Neural crest cell (in vitro differentiated cells): Measurements from ENCODE around the gene TBX15. TPM values are rescaled to one million over a fixed set of nuclear protein-coding genes. Genes with fewer than 3 reads are reported as not detected.

Source experiments
- DNase-seq: peaks from one replicate; pipeline ENCODE4 v3.0.0; 2021; ENCODE audit warnings: low read depth, mixed read lengths, low spot score
- H3K27ac Mint-ChIP-seq: one replicate; pipeline ENCODE4 v1.8.0; 2021; ENCODE audit warnings: mild to moderate bottlenecking, mixed read lengths; ENCODE audit not compliant: unreplicated experiment
- H3K27me3 Mint-ChIP-seq: 2 replicates; pipeline ENCODE4 v1.8.0; 2021; ENCODE audit warnings: low read depth, mild to moderate bottlenecking, mixed read lengths
- H3K36me3 Mint-ChIP-seq: 2 replicates; pipeline ENCODE4 v1.8.0; 2021; ENCODE audit warnings: low read depth, mild to moderate bottlenecking, mixed read lengths
- H3K4me1 Mint-ChIP-seq: 2 replicates; pipeline ENCODE4 v1.8.0; 2021; ENCODE audit warnings: mixed read lengths
- H3K4me3 Mint-ChIP-seq: one replicate; pipeline ENCODE4 v1.8.0; 2021; ENCODE audit warnings: mild to moderate bottlenecking, mixed read lengths
- H3K9me3 Mint-ChIP-seq: 2 replicates; pipeline ENCODE4 v1.8.0; 2021; ENCODE audit warnings: mixed read lengths
- total RNA-seq: library from RNA; stranded (reverse); gene quantifications from 2 replicates; pipeline ENCODE4 v1.2.1, GENCODE V29; 2021
- TF ChIP-seq, protein P1 (sequence below): fragments of 200-600 bp; sonication (generic); conservative IDR thresholded peaks from 2 replicates; pipeline ENCODE4 v1.5.0; 2021; ENCODE audit warnings: antibody characterized with exemption, mild to moderate bottlenecking

The TBX15 gene
- total RNA-seq, 1 donor from 2014 or later = 3.2 TPM

- H3K9me3 Mint-ChIP-seq = no peaks in the 10 kb centered on the region
- TF ChIP-seq, protein P1, sequence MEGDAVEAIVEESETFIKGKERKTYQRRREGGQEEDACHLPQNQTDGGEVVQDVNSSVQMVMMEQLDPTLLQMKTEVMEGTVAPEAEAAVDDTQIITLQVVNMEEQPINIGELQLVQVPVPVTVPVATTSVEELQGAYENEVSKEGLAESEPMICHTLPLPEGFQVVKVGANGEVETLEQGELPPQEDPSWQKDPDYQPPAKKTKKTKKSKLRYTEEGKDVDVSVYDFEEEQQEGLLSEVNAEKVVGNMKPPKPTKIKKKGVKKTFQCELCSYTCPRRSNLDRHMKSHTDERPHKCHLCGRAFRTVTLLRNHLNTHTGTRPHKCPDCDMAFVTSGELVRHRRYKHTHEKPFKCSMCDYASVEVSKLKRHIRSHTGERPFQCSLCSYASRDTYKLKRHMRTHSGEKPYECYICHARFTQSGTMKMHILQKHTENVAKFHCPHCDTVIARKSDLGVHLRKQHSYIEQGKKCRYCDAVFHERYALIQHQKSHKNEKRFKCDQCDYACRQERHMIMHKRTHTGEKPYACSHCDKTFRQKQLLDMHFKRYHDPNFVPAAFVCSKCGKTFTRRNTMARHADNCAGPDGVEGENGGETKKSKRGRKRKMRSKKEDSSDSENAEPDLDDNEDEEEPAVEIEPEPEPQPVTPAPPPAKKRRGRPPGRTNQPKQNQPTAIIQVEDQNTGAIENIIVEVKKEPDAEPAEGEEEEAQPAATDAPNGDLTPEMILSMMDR = no peak
- peaks cover 51% of the 10 kb centered on the region for H3K4me1 Mint-ChIP-seq
- H3K4me3 Mint-ChIP-seq = peak overlapping the region; percentile 87
- no peaks in the 10 kb centered on the region for H3K36me3 Mint-ChIP-seq
- peaks cover 100% of the 10 kb centered on the region for H3K27me3 Mint-ChIP-seq
- H3K27ac Mint-ChIP-seq = no peak overlapping the region
- DNase-seq = no peak
These were observed 2.2 kb downstream of the TBX15 start for GRCh38 chr1:118985640-118986554.

DNA sequence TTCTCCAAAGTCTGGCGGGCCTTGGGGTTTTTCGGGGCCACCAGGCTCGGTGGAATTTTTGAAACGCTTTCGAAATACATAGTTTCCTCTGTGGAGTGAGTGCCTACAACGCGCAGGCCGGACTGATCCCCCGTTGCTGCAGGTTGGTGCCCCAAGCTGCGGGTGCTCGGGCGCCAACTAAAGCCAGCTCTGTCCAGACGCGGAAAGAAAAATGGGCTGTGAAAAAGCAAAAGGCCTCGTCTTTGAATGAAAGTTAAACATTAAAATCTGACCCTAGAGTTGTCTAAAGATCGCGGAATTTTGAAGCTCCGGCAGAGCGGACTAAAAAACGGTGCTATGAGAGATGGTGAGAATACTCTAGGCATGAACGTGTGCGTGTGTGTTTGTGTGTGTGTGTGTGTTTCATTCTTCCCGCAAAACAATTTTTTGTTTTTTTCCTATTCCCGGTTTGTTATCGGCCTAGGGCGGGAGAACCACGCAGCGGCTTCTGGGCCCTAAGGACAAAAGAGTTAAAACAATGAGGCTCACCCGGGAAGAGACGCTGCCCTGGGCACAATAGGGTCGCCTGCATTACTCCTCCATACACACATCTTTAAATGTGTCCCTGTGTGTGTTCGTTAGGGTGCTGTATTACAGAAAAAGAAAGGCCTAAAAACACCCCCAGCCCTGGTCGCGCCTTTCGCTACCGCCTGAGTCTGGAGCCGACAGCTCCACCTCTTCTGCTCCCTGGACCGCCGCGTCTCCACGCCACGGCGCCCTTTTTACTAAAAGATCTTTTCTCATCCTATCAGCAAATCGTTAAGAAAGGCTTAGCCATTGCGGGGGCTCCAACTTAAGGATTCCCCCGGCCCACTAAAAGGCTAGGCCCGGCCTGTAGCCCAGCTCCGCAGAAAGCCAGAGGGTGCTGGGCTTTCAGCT, 3.2 kb downstream of the TBX15 start:
- no peak overlapping the region for H3K27ac Mint-ChIP-seq
- H3K36me3 Mint-ChIP-seq = peaks cover 1% of the 10 kb centered on the region
- DNase-seq = no peak
- H3K27me3 Mint-ChIP-seq = peaks cover 100% of the 10 kb centered on the region
- no peaks in the 10 kb centered on the region for H3K9me3 Mint-ChIP-seq
- peaks cover 55% of the 10 kb centered on the region for H3K4me1 Mint-ChIP-seq
- peak overlapping the region; percentile 87 for H3K4me3 Mint-ChIP-seq
- TF ChIP-seq, protein P1 = no peak

- TF ChIP-seq, protein P1 = no peak
- H3K4me3 Mint-ChIP-seq = peak overlapping the region; percentile 87
- H3K27ac Mint-ChIP-seq = no peak overlapping the region
- peaks cover 100% of the 10 kb centered on the region for H3K27me3 Mint-ChIP-seq
- peaks cover 3% of the 10 kb centered on the region for H3K36me3 Mint-ChIP-seq
- H3K4me1 Mint-ChIP-seq = peaks cover 55% of the 10 kb centered on the region
- DNase-seq = no peak
- no peaks in the 10 kb centered on the region for H3K9me3 Mint-ChIP-seq
These were observed 3.9 kb downstream of the TBX15 start for GRCh38 chr1:118984086-118984721.

DNA sequence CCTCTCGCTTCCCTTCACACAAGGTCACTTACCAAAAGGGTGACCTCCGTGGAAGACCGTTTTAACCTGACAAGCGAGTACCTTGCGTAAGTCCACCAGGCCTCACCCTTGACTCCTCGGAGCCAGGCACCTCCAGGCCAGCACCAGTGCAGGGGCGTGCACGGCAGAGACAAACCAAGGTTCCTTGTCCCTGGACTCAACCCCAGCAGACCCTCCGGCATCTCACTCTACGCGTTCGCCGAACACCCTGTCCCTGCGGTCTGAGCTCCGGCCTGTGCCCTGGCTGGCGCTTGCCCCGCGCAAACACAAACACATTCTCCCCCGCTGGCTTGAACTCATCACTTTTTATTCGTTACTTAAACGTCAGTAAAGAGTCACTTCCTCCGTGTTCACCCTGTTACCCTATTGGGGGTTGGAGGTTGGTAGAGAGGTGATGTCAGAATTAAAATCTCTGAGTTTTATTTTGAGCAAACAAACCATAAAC, 4.5 kb downstream of the TBX15 start:
- H3K9me3 Mint-ChIP-seq = no peaks in the 10 kb centered on the region
- H3K36me3 Mint-ChIP-seq = peaks cover 3% of the 10 kb centered on the region
- H3K27ac Mint-ChIP-seq = no peak overlapping the region
- DNase-seq = peak; percentile 8
- H3K4me3 Mint-ChIP-seq = peak overlapping the region; percentile 33
- H3K4me1 Mint-ChIP-seq = peaks cover 50% of the 10 kb centered on the region
- H3K27me3 Mint-ChIP-seq = peaks cover 100% of the 10 kb centered on the region
- TF ChIP-seq, protein P1 = no peak
